Common myeloid progenitor, CD34-positive (primary cell): ENCODE data around the gene PRAF2. TPM values are rescaled to one million over a fixed set of nuclear protein-coding genes. Genes with fewer than 3 reads are reported as not detected.

Experiments
- CTCF ChIA-PET: fragments of 350-600 bp; sonication (Branson Sonifier 250); formaldehyde crosslinking; loops from one replicate; lab custom pipeline; 2021; ENCODE audit warnings: antibody characterized with exemption; lab: Charles Lee
- POLR2A ChIA-PET: fragments of 350-600 bp; sonication (Branson Sonifier 250); formaldehyde crosslinking; loops from one replicate; lab custom pipeline; 2021; ENCODE audit warnings: antibody characterized with exemption; lab: Charles Lee
- DNase-seq, 3 donors: peaks; one replicate each; pipeline versions ENCODE4 v3.0.0 to v3.0.0-alpha.2; 2013
- H3K27ac ChIP-seq, 2 experiments: 1 replicate in 1 of 2; 2 replicates in 1 of 2; pipeline ENCODE4 v1.7.0; 2013; ENCODE audit warnings: inconsistent platforms in 2 of 2, low read length in 2 of 2, mild to moderate bottlenecking in 2 of 2, low read depth in 1 of 2, moderate library complexity in 1 of 2; ENCODE audit not compliant: severe bottlenecking in 2 of 2, insufficient read depth in 1 of 2, poor library complexity in 1 of 2
- H3K27me3 ChIP-seq, 5 experiments: replicated peaks in 2 of 5; 1 replicate in 3 of 5; 2 replicates in 2 of 5; pipeline versions ENCODE4 v1.6.1 to v1.7.0; 2013; ENCODE audit warnings: low read length in 4 of 5, mild to moderate bottlenecking in 2 of 5, moderate library complexity in 2 of 5, inconsistent platforms in 1 of 5; ENCODE audit not compliant: insufficient read depth in 5 of 5, control insufficient read depth in 4 of 5
- H3K36me3 ChIP-seq, 4 experiments: 1 replicate in 2 of 4; 2 replicates in 2 of 4; pipeline versions ENCODE4 v1.6.1 to v1.7.0; 2013; ENCODE audit warnings: low read length in 3 of 4, control low read depth in 1 of 4, mild to moderate bottlenecking in 1 of 4; ENCODE audit not compliant: control insufficient read depth in 4 of 4, insufficient read depth in 4 of 4
- H3K4me1 ChIP-seq, 4 experiments: 1 replicate in 3 of 4; 2 replicates in 1 of 4; pipeline versions ENCODE4 v1.6.1 to v1.7.1; 2013; ENCODE audit warnings: low read length in 3 of 4, mild to moderate bottlenecking in 3 of 4, control low read depth in 1 of 4, inconsistent platforms in 1 of 4, moderate library complexity in 1 of 4; ENCODE audit not compliant: control insufficient read depth in 4 of 4, insufficient read depth in 4 of 4; ENCODE audit errors: control extremely low read depth in 1 of 4
- H3K4me3 ChIP-seq, 7 experiments: 1 replicate in 4 of 7; 2 replicates in 3 of 7; pipeline versions ENCODE4 v1.5.1 to v1.7.0; 2013; ENCODE audit warnings: mild to moderate bottlenecking in 7 of 7, low read length in 6 of 7, moderate library complexity in 6 of 7, inconsistent platforms in 2 of 7, low read depth in 2 of 7, control low read depth in 1 of 7; ENCODE audit not compliant: insufficient read depth in 4 of 7, control insufficient read depth in 1 of 7; ENCODE audit errors: extremely low read depth in 1 of 7
- H3K9me3 ChIP-seq, 5 experiments: 1 replicate in 4 of 5; 2 replicates in 1 of 5; pipeline versions ENCODE4 v1.6.1 to v1.7.1; 2013; ENCODE audit warnings: low read length in 4 of 5, mild to moderate bottlenecking in 2 of 5, inconsistent platforms in 1 of 5, low read depth in 1 of 5, moderate library complexity in 1 of 5; ENCODE audit not compliant: control insufficient read depth in 4 of 5, insufficient read depth in 2 of 5; ENCODE audit errors: control extremely low read depth in 1 of 5
- WGBS: methylation state at CpG from one replicate; pipeline ENCODE4 v1.1.5; 2013; ENCODE audit not compliant: insufficient coverage; 5-methylcytosine and 5-hydroxymethylcytosine counted together
- polyA plus RNA-seq: library from polyadenylated mRNA; unstranded; fragments of 120-200 nt; gene quantifications from one replicate; pipeline ENCODE4 v1.2.1, GENCODE V29; 2013

PRAF2 gene, protein sequence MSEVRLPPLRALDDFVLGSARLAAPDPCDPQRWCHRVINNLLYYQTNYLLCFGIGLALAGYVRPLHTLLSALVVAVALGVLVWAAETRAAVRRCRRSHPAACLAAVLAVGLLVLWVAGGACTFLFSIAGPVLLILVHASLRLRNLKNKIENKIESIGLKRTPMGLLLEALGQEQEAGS
- polyA plus RNA-seq: 19.4 TPM

- peak within 1 kb of the TSS; percentile 46 to 76 (median 65) for H3K4me3 ChIP-seq
- H3K36me3 ChIP-seq: peaks cover 0 to 23% (median 6%) of the 10 kb centered on the region in 4 experiments
- no peak within 1 kb of the TSS for H3K27ac ChIP-seq
- WGBS: 35% methylated on average over 54 of the region's 61 CpGs
- ChIA-PET POLR2A (interaction anchor here (0.5 to 0.8 kb wide), 2 partner anchors 39 to 90 kb away, joined by 3 to 4 read pairs; no protein-coding TSS in a partner anchor), CTCF (no interaction called here)
- DNase-seq: peak; percentile 86 to 91 (median 89)
- H3K9me3 ChIP-seq: no peaks in the 10 kb centered on the region
- H3K4me1 ChIP-seq: peaks cover 0 to 16% (median 8%) of the 10 kb centered on the region in 4 experiments
- H3K27me3 ChIP-seq: no peaks in the 10 kb centered on the region
Observed at GRCh38 chrX:49073601-49074575, at the start of gene PRAF2. Gene PRAF2 (minus strand): TSS chrX:49074002. CDS start chrX:49073987, 15 bp downstream.

DNA sequence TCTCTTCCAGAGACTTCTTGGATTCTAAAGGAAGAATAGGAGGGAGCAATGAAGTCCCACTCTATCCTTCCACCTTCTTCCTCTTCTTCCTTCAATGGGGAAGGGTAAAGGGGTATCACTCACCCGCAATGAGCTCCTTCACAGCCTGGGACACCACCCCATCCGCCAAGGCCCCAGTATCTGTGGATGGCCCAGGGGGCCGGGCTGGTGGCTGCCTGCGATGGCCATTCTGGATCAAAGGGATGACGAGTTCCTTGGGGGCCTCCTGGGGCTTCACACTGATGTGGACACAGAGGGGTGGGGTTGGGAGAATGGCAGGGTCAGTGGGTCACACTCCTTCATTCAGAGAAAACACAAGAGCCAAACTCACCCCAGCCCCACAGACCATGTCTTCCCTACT lies 48.7 kb upstream of the PRAF2 start:
- H3K4me1 ChIP-seq: peaks cover 0 to 15% (median 6%) of the 10 kb centered on the region in 4 experiments
- WGBS: 81% methylated on average over 3 of the region's 5 CpGs
- ChIA-PET CTCF (interaction anchor here (0.6 to 1.7 kb wide), 6 partner anchors 8 to 41 kb away, joined by 3 to 6 read pairs (median 3); no protein-coding TSS in a partner anchor), POLR2A (no interaction called here)
- H3K36me3 ChIP-seq: peaks cover 2 to 13% (median 7%) of the 10 kb centered on the region in 4 experiments
- H3K27me3 ChIP-seq: peaks cover 0 to 2% (median 0%) of the 10 kb centered on the region in 5 experiments
- DNase-seq: no peak
- peak overlapping the region in 6 of 7 experiments; percentile 80 to 92 (median 84) for H3K4me3 ChIP-seq
- peak overlapping the region; percentile 79 to 90 for H3K27ac ChIP-seq
- peaks cover 0 to 2% (median 0%) of the 10 kb centered on the region in 5 experiments for H3K9me3 ChIP-seq

DNA sequence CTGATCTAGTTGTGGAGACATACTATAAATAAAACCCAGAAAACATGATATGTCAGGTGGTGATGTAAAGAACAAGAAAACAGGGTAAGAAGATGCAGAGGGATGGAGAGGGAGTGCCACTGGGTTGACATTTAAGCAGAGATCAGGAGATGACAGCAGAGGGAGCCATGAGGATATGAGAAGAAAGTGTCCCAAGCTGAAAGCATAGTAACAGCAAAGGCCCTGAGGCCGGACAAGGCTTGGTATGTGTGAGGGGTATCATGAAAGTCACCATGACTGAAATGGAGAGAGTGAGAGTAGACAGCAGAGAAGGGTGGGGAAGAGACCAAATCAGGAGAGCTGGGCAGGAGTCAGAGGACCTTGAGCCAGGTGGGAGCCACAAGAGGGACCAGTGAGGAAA lies 46.3 kb upstream of the PRAF2 start:
- Histone ChIP-seq H3K27me3 (peaks cover 0 to 2% (median 0%) of the 10 kb centered on the region in 5 experiments), H3K4me3 (no peak overlapping the region), H3K4me1 (peaks cover 0 to 15% (median 6%) of the 10 kb centered on the region in 4 experiments), H3K27ac (no peak overlapping the region), H3K36me3 (peaks cover 2 to 33% (median 20%) of the 10 kb centered on the region in 4 experiments), H3K9me3 (peaks cover 0 to 2% (median 0%) of the 10 kb centered on the region in 5 experiments)
- 60% methylated on average over 1 of the region's 1 CpG for WGBS
- ChIA-PET CTCF (interaction anchor here (1.0 to 1.8 kb wide), 5 partner anchors 9 to 55 kb away, joined by 3 to 6 read pairs (median 4); no protein-coding TSS in a partner anchor), POLR2A (no interaction called here)
- peak in 2 of 3 donors; percentile 45 to 46 for DNase-seq

DNA sequence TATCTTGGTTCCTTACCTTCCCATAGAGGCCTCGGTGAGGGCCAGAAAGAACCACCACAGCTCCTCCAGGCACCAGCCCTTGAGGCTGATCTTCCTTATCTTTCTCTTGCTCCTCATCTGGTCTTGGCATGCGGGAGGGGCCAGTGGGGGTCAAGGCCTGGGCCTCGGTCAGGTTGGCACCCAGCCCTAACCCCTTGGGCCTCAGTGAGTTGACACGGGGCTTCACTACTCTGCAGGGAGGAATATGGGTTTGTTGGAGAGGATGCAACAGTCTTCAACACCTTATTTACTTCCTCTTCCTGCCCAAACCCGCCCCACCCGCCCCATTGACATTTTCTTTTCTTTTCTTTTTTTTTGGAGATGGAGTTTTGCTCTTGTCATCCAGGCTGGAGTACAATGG lies 43.8 kb upstream of the PRAF2 start:
- DNase-seq: no peak
- 100% methylated on average over 2 of the region's 6 CpGs for WGBS
- Histone ChIP-seq H3K4me3 (no peak overlapping the region), H3K27ac (no peak overlapping the region), H3K4me1 (peaks cover 0 to 4% (median under 1%) of the 10 kb centered on the region in 4 experiments), H3K36me3 (peaks cover 4 to 47% (median 27%) of the 10 kb centered on the region in 4 experiments), H3K27me3 (no peaks in the 10 kb centered on the region), H3K9me3 (no peaks in the 10 kb centered on the region)
- CTCF ChIA-PET: no interaction called here
- POLR2A ChIA-PET: no interaction called here

- CTCF ChIA-PET: interaction anchor here (1.0 kb wide), 1 partner anchor 19 kb away, joined by 3 read pairs; no protein-coding TSS in a partner anchor
- 93% methylated on average over 4 of the region's 5 CpGs for WGBS
- POLR2A ChIA-PET: no interaction called here
Observed at GRCh38 chrX:49116716-49117115, 42.9 kb upstream of the PRAF2 start.

DNA sequence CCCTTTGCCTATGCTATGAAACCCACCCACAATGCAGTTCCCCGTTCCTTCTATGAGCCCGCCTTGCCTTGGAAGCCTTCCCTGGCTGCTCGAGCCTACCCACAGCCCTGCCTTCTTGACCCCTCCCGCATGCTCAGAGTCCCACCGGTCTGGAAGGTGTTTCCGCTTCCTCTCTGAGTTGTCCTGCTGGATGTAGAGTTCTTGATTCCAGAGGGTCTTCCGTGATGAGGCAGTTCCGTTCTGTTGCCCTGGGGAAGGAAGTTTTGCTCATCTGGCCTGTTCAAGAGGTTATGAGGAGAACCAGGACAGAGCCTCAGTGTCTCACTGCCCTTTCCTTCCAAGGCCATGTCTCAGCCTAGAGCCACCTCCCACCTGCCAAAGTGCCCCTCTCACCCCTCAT lies 42.3 kb upstream of the PRAF2 start:
- no peaks in the 10 kb centered on the region for H3K9me3 ChIP-seq
- no peak overlapping the region for H3K27ac ChIP-seq
- H3K4me1 ChIP-seq: no peaks in the 10 kb centered on the region
- DNase-seq: no peak
- peaks cover 2 to 55% (median 28%) of the 10 kb centered on the region in 4 experiments for H3K36me3 ChIP-seq
- 81% methylated on average over 5 of the region's 8 CpGs for WGBS
- no peak overlapping the region for H3K4me3 ChIP-seq
- CTCF ChIA-PET: interaction anchor here (1.0 kb wide), 1 partner anchor 20 kb away, joined by 3 read pairs; no protein-coding TSS in a partner anchor
- no peaks in the 10 kb centered on the region for H3K27me3 ChIP-seq
- POLR2A ChIA-PET: no interaction called here

More at GRCh38 chrX:49116716-49117115, 42.9 kb upstream of the PRAF2 start:
- Histone ChIP-seq H3K4me3 (no peak overlapping the region), H3K9me3 (no peaks in the 10 kb centered on the region), H3K27ac (no peak overlapping the region), H3K27me3 (no peaks in the 10 kb centered on the region), H3K36me3 (peaks cover 4 to 55% (median 28%) of the 10 kb centered on the region in 4 experiments), H3K4me1 (no peaks in the 10 kb centered on the region)
- DNase-seq: no peak
